Astrocyte (in vitro differentiated cells and primary cell): ENCODE data around the gene CDK17. TPM values are rescaled to one million over a fixed set of nuclear protein-coding genes. Genes with fewer than 3 reads are reported as not detected.
A peak's percentile ranks its signal among the peaks of the same experiment; 100 is the strongest.

ENCODE experiments used
- DNase-seq: peaks from one replicate; pipeline ENCODE4 v3.0.0-alpha.2; 2010; ENCODE audit warnings: low read depth
- FAIRE-seq: peaks from 2 replicates; lab custom pipeline; 2011; peaks lifted over from hg19 to GRCh38; lab: Jason Lieb, UNC
- H2AFZ ChIP-seq: 2 replicates; pipeline ENCODE4 v1.6.0; 2012; ENCODE audit warnings: low read depth, low read length, inconsistent platforms
- H3K27ac ChIP-seq: 2 replicates; pipeline ENCODE4 v1.5.1; 2011; ENCODE audit warnings: low read depth, low read length, inconsistent platforms
- H3K27me3 ChIP-seq: 2 replicates; pipeline ENCODE4 v1.6.0; 2011; ENCODE audit warnings: low read length, inconsistent platforms; ENCODE audit not compliant: insufficient read depth
- H3K36me3 ChIP-seq: 2 replicates; pipeline ENCODE4 v1.5.1; 2011; ENCODE audit warnings: low read length, inconsistent platforms; ENCODE audit not compliant: insufficient read depth
- H3K4me1 ChIP-seq: 2 replicates; pipeline ENCODE4 v1.5.1; 2011; ENCODE audit warnings: low read length, inconsistent platforms; ENCODE audit not compliant: insufficient read depth
- H3K4me2 ChIP-seq: 2 replicates; pipeline ENCODE4 v1.6.0; 2012; ENCODE audit warnings: low read length, inconsistent platforms
- H3K4me3 ChIP-seq: 2 replicates; pipeline ENCODE4 v1.5.1; 2011; ENCODE audit warnings: low read depth, mild to moderate bottlenecking, low read length, inconsistent platforms; ENCODE audit not compliant: insufficient read depth
- H3K79me2 ChIP-seq: 2 replicates; pipeline ENCODE4 v1.6.0; 2012; ENCODE audit warnings: mild to moderate bottlenecking, low read length, inconsistent platforms; ENCODE audit not compliant: insufficient read depth
- H3K9ac ChIP-seq: 2 replicates; pipeline ENCODE4 v1.6.0; 2012; ENCODE audit warnings: mild to moderate bottlenecking, low read length, inconsistent platforms
- H3K9me3 ChIP-seq: 2 replicates; pipeline ENCODE4 v1.5.1; 2012; ENCODE audit warnings: low read depth, mild to moderate bottlenecking, low read length, inconsistent platforms; ENCODE audit not compliant: insufficient read depth
- H4K20me1 ChIP-seq: 2 replicates; pipeline ENCODE4 v1.6.0; 2012; ENCODE audit warnings: low read length, inconsistent platforms; ENCODE audit not compliant: insufficient read depth
- H3K27ac Mint-ChIP-seq: one replicate; pipeline ENCODE4 v1.8.0; 2021; ENCODE audit warnings: mild to moderate bottlenecking, mixed read lengths; ENCODE audit not compliant: unreplicated experiment
- H3K27me3 Mint-ChIP-seq: one replicate; pipeline ENCODE4 v1.8.0; 2021; ENCODE audit warnings: low read depth, mixed read lengths; ENCODE audit not compliant: unreplicated experiment
- H3K36me3 Mint-ChIP-seq: one replicate; pipeline ENCODE4 v1.8.0; 2021; ENCODE audit warnings: low read depth, mixed read lengths; ENCODE audit not compliant: unreplicated experiment
- H3K4me1 Mint-ChIP-seq: one replicate; pipeline ENCODE4 v1.8.0; 2021; ENCODE audit warnings: low read depth, mixed read lengths; ENCODE audit not compliant: unreplicated experiment
- H3K4me3 Mint-ChIP-seq: one replicate; pipeline ENCODE4 v1.8.0; 2021; ENCODE audit warnings: mild to moderate bottlenecking, moderate library complexity, mixed read lengths; ENCODE audit not compliant: unreplicated experiment
- H3K9me3 Mint-ChIP-seq: one replicate; pipeline ENCODE4 v1.8.0; 2021; ENCODE audit warnings: mild to moderate bottlenecking, mixed read lengths; ENCODE audit not compliant: unreplicated experiment
- EZH2 ChIP-seq: IDR thresholded peaks from 2 replicates; pipeline ENCODE4 v1.6.1; 2012; ENCODE audit warnings: mild to moderate bottlenecking, low read length, inconsistent platforms; ENCODE audit not compliant: insufficient read depth
- total RNA-seq: library from RNA; stranded (reverse); gene quantifications from 2 replicates; pipeline ENCODE4 v1.2.1, GENCODE V29; 2021
- TF ChIP-seq, protein P1 (sequence below): IDR thresholded peaks from 2 replicates; pipeline ENCODE4 v1.5.1; 2011; ENCODE audit warnings: low read depth, mild to moderate bottlenecking, inconsistent platforms, low read length, moderate library complexity; ENCODE audit not compliant: insufficient read depth

CDK17 gene
- total RNA-seq, 1 donor from 2014 or later, result 64.2 TPM

DNA sequence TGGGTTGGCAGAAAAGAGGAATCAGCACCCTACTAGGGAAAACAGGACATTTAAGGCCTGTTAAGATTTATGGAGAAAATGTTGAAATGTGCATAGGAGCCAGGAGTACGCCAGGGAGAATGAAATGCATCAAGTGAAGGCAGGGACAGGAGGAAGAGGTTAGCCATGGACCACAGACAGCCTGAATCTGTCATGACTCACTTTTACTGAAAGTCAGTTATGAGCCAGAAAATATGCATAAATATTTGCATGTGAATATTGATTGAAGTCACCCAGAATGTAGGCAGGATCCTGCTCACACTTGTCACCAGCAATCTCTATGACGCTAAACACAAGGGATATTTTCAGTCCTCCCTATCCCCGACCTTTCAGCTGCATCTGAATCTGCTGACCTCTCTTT is 25.1 kb upstream of the CDK17 start:
- H4K20me1 ChIP-seq, result no peaks in the 10 kb centered on the region
- peak overlapping the region; percentile 99 for H3K27ac ChIP-seq

DNA sequence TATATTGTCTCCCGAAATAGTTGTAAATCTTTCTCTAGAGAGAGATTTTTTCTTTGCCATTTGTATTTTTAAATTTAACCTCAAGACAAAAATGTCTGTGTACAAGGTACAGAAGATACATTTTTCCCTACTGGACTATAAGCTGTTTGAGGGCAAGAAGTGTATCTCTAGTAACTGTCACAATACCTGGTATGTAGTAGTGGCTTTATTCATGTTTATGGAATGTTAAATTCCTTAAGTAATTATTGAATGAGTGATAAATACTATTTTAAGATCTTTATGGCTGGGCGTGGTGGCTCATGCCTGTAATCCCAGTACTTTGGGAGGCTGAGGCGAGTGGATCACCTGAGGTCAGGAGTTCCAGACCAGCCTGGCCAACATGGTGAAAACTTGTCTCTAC is 24.4 kb upstream of the CDK17 start:
- Histone ChIP-seq H3K4me1 (peaks cover 35% of the 10 kb centered on the region), H3K27ac (peak overlapping the region; percentile 99), H4K20me1 (no peaks in the 10 kb centered on the region), H3K9me3 (no peaks in the 10 kb centered on the region), H3K79me2 (peaks cover 3% of the 10 kb centered on the region), H3K27me3 (no peaks in the 10 kb centered on the region), H3K36me3 (no peaks in the 10 kb centered on the region), H3K4me2 (no peak overlapping the region), H3K9ac (peak overlapping the region; percentile 62), H3K4me3 (no peak overlapping the region), H2AFZ (no peak overlapping the region)
- no peak for TF ChIP-seq EZH2
- TF ChIP-seq, protein P1, sequence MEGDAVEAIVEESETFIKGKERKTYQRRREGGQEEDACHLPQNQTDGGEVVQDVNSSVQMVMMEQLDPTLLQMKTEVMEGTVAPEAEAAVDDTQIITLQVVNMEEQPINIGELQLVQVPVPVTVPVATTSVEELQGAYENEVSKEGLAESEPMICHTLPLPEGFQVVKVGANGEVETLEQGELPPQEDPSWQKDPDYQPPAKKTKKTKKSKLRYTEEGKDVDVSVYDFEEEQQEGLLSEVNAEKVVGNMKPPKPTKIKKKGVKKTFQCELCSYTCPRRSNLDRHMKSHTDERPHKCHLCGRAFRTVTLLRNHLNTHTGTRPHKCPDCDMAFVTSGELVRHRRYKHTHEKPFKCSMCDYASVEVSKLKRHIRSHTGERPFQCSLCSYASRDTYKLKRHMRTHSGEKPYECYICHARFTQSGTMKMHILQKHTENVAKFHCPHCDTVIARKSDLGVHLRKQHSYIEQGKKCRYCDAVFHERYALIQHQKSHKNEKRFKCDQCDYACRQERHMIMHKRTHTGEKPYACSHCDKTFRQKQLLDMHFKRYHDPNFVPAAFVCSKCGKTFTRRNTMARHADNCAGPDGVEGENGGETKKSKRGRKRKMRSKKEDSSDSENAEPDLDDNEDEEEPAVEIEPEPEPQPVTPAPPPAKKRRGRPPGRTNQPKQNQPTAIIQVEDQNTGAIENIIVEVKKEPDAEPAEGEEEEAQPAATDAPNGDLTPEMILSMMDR, result no peak
- Mint-ChIP-seq H3K4me1 (peaks cover 32% of the 10 kb centered on the region), H3K4me3 (no peak overlapping the region), H3K36me3 (peaks cover 6% of the 10 kb centered on the region), H3K27me3 (no peaks in the 10 kb centered on the region), H3K27ac (peak overlapping the region; percentile 99), H3K9me3 (peaks cover 5% of the 10 kb centered on the region)
- no peak for FAIRE-seq
- no peak for DNase-seq

More for the DNA sequence above, 25.1 kb upstream of the CDK17 start:
- Histone ChIP-seq H3K4me2 (peak overlapping the region; percentile 53), H3K4me3 (no peak overlapping the region), H3K9me3 (no peaks in the 10 kb centered on the region), H2AFZ (no peak overlapping the region), H3K27me3 (no peaks in the 10 kb centered on the region), H3K9ac (peak overlapping the region; percentile 62), H3K36me3 (no peaks in the 10 kb centered on the region), H3K79me2 (peaks cover 3% of the 10 kb centered on the region), H3K4me1 (peaks cover 35% of the 10 kb centered on the region)
- Mint-ChIP-seq H3K9me3 (peaks cover 3% of the 10 kb centered on the region), H3K4me3 (no peak overlapping the region), H3K36me3 (peaks cover 6% of the 10 kb centered on the region), H3K27me3 (no peaks in the 10 kb centered on the region), H3K4me1 (peaks cover 35% of the 10 kb centered on the region), H3K27ac (peak overlapping the region; percentile 99)
- TF ChIP-seq, protein P1, result no peak
- TF ChIP-seq EZH2, result no peak
- DNase-seq, result peak; percentile 96
- FAIRE-seq, result peak; percentile 94

DNA sequence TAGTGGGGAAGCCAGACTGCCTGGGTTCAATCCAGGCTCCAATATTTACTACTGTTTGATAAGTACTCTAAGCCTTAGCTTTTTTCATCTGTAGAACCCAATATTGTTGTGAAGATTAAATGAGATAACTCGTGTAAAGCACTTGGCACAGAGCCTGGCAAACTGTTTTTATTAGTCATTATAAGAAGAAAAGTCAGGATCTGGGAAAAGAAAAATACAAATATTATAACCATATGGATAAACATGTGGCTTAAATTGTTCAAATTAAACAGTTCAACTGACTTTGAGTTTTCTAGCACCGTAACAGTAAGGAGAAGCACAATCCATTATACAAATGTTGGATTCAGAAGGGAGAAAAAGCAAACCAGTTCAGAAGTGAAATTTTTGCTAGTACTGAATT is 22.0 kb upstream of the CDK17 start:
- Histone ChIP-seq H3K4me3 (no peak overlapping the region), H3K27ac (peak overlapping the region; percentile 3), H3K36me3 (no peaks in the 10 kb centered on the region), H3K4me1 (peaks cover 21% of the 10 kb centered on the region), H3K27me3 (no peaks in the 10 kb centered on the region), H3K79me2 (peaks cover 3% of the 10 kb centered on the region), H4K20me1 (no peaks in the 10 kb centered on the region), H2AFZ (no peak overlapping the region), H3K9ac (no peak overlapping the region), H3K4me2 (no peak overlapping the region), H3K9me3 (no peaks in the 10 kb centered on the region)
- no peak overlapping the region for H3K4me3 Mint-ChIP-seq
- H3K27ac Mint-ChIP-seq, result no peak overlapping the region
- H3K27me3 Mint-ChIP-seq, result no peaks in the 10 kb centered on the region
- TF ChIP-seq, protein P1, result no peak
- TF ChIP-seq EZH2, result no peak
- peaks cover 13% of the 10 kb centered on the region for H3K4me1 Mint-ChIP-seq
- H3K9me3 Mint-ChIP-seq, result peaks cover 5% of the 10 kb centered on the region
- FAIRE-seq, result no peak
- no peak for DNase-seq
- H3K36me3 Mint-ChIP-seq, result peaks cover 6% of the 10 kb centered on the region
